RWPE1 (cell line): ENCODE results near the gene CEP128.
"Not testable (repeated sequence)": the region's sequence is repeated elsewhere in the genome, so short reads cannot be mapped to it uniquely, and the experiment has no call there.

Experiments used
- CTCF ChIA-PET: fragments of 350-600 bp; sonication (Branson Sonifier 250); formaldehyde crosslinking; extraction: SDS; loops from one replicate; lab custom pipeline; 2021; lab: Yijun Ruan, JAX
- POLR2A ChIA-PET: fragments of 400-600 bp; formaldehyde crosslinking; extraction: SDS; loops from one replicate; lab custom pipeline; 2020; ENCODE audit warnings: antibody characterized with exemption; ENCODE audit not compliant: low non-redundant PET; lab: Yijun Ruan, JAX
- DNase-seq: peaks from one replicate; pipeline ENCODE4 v3.0.0; 2012; ENCODE audit warnings: low spot score
- H3K27ac ChIP-seq: fragments of 450-650 bp; 2 replicates; pipeline ENCODE4 v1.5.1; 2017
- TF ChIP-seq, protein P1 (sequence below): fragments of 450-650 bp; conservative IDR thresholded peaks from 2 replicates; pipeline ENCODE4 v1.5.1; 2017; ENCODE audit warnings: low read depth, mild to moderate bottlenecking

CEP128 gene

DNA sequence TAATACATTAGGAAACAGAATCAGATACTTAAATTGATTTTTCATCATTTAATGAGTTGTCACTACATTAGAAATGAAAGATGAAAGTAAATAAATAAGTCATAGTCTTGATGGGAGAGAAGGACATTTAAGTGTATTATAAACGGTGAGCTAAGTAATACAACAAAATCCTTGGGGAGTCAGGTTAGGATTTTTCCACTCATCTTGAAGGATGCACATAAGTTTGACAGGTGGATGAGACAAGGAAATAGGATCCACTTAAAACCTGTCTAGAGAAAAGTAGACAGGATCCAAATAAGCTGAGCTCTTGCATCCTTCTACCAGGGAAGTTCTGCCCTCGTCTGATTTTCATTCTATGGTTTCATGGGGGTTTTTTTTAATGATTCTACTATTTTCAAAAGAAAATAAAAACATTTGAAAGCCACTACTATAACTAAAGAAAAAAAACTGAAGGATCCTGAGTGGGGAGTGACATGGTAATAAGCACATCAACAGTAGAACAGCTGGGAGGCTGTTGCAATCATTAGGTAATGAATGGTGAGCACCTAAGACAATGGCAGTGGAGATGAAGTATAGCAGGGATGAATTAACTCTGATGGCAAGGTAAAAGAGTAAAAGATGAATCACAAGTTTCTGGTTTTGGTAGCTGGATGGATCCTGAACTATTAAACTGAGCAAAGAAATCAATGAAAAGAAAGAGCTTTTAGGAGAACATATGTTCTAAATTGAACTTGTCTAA is 17.0 kb downstream of the CEP128 start:
- no peak overlapping the region for H3K27ac ChIP-seq
- DNase-seq = no peak
- TF ChIP-seq, protein P1, sequence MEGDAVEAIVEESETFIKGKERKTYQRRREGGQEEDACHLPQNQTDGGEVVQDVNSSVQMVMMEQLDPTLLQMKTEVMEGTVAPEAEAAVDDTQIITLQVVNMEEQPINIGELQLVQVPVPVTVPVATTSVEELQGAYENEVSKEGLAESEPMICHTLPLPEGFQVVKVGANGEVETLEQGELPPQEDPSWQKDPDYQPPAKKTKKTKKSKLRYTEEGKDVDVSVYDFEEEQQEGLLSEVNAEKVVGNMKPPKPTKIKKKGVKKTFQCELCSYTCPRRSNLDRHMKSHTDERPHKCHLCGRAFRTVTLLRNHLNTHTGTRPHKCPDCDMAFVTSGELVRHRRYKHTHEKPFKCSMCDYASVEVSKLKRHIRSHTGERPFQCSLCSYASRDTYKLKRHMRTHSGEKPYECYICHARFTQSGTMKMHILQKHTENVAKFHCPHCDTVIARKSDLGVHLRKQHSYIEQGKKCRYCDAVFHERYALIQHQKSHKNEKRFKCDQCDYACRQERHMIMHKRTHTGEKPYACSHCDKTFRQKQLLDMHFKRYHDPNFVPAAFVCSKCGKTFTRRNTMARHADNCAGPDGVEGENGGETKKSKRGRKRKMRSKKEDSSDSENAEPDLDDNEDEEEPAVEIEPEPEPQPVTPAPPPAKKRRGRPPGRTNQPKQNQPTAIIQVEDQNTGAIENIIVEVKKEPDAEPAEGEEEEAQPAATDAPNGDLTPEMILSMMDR = no peak
- ChIA-PET CTCF (interaction anchor here (0.6 kb wide), 1 partner anchor 1768 kb away, joined by 3 read pairs; no protein-coding TSS in a partner anchor), POLR2A (no interaction called here)

DNA sequence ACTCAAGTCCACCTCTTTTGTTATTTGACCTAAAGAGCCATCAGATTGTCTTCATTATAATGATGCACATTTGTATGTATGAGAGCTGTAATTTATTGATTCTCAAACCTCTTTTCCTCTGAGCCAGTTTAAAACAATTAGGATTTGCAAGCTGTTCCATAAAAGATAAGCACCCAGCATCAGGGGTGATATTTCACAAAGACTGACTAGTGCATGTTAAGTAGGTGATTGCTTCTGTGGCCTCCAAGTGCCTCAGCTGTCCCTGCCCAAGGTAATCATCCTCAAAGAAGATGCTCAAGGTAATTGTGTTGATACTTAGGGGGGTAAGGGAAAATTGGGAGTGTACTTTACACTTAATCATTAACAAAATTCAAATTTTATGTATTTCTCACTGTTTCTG is 18.2 kb downstream of the CEP128 start:
- ChIA-PET CTCF (no interaction called here), POLR2A (no interaction called here)
- H3K27ac ChIP-seq = no peak overlapping the region
- TF ChIP-seq, protein P1 = no peak
- no peak for DNase-seq

DNA sequence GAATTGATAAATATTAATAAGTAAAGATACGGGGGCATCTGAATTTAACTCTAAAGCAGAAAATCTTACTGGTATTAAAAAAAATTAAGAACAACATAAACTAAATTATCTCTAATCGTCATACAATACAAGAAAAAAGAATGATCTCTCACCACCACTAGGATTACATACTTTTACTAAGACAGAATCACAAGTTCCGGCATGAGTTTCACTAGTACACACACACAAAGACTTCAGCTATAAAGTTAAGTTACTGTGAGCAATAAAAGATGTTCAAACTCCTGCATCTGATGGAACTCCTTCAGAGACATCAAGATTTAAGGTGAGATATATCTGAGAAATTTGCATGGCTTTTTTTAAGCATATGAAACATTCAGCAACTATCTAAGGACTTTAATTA is 21.9 kb downstream of the CEP128 start:
- TF ChIP-seq, protein P1 = no peak
- POLR2A ChIA-PET = no interaction called here
- no peak overlapping the region for H3K27ac ChIP-seq
- CTCF ChIA-PET = interaction anchor here (0.6 kb wide), 1 partner anchor 1556 kb away, joined by 4 read pairs; no protein-coding TSS in a partner anchor
- DNase-seq = no peak

DNA sequence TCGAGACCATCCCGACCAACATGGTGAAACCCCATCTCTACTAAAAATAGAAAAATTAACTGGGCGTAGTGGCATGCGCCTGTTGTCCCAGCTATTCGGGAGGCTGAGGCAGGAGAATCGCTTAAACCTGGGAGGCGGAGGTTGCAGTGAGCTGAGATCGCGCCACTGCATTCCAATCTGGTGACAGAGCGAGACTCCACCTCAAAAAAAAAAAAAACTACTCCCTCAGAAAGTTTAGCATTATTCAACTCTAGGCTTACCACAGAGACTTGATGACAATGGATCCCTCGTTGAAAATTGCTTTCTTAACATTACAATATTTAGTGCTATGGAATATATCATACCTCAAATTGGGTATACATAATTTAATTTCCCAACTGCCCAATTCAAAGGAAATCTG is 29.5 kb downstream of the CEP128 start:
- H3K27ac ChIP-seq, DNase-seq, POLR2A ChIA-PET: not testable (repeated sequence)
- CTCF ChIA-PET = interaction anchor here (0.6 kb wide), 1 partner anchor 861 kb away, joined by 4 read pairs; no protein-coding TSS in a partner anchor

DNA sequence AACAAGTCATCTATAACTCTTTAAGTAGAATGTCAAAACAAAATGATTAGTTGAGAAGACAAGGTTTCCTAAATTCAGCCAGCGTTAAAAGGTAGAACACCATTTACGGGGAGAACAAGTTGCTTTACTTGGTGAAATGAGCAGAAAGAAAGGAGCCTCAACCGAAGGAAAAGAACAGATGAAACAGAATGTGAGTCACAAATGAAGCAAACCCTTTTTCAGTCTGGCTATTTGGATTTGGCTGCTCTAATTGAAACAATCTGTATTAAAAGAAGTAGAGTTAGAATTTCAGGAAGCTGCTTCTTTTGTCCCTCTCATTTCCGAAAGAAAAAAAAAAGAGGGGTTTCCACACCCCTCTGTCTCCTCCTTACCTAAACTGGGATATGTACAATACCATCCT is 34.6 kb downstream of the CEP128 start:
- TF ChIP-seq, protein P1 = no peak
- CTCF ChIA-PET = interaction anchor here (0.5 kb wide), 1 partner anchor 1092 kb away, joined by 6 read pairs; no protein-coding TSS in a partner anchor
- no peak overlapping the region for H3K27ac ChIP-seq
- POLR2A ChIA-PET = no interaction called here
- no peak for DNase-seq

DNA sequence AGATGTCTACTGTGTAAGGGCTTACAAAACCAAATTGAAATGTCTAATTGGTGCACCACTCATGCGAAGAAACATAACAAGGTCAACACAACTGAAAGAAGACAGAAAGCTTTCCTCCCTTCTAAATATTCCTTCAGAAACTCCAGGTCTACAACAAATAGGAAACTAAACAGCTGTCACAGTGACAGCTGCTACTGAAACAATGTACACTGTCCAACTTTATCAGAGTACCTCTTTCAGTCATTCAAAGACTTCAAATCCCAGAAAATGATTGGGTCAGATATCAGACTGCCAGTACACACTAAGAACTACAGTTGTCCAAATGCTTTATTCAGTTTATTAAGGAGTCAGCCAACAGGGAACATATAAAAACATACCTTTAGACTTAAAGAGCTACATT is 35.2 kb downstream of the CEP128 start:
- ChIA-PET CTCF (interaction anchor here (0.5 kb wide), 1 partner anchor 1091 kb away, joined by 6 read pairs; no protein-coding TSS in a partner anchor), POLR2A (no interaction called here)
- no peak overlapping the region for H3K27ac ChIP-seq
- no peak for DNase-seq
- TF ChIP-seq, protein P1 = no peak

DNA sequence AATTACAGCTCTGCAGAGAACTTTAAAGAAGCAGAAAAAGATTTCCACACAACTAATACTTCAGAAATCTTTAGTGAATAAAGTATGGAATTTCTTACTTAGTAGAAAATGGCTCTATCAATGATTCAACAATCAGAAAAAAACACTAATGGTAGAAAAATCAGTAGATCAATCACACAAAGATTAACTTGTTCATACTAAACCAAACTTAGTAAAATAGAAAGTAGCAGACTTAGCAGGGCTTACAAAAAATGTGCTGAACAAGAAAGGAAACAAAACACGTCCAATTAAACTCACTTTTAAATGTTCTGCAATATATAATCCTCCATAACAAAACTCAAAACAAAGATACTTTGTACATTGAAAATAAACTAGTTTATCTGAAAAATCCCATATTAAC is 38.9 kb downstream of the CEP128 start:
- ChIA-PET POLR2A (no interaction called here), CTCF (no interaction called here)
- DNase-seq = no peak
- TF ChIP-seq, protein P1 = no peak
- H3K27ac ChIP-seq = no peak overlapping the region
